ENCODE data around the gene RPUSD1.

DNA sequence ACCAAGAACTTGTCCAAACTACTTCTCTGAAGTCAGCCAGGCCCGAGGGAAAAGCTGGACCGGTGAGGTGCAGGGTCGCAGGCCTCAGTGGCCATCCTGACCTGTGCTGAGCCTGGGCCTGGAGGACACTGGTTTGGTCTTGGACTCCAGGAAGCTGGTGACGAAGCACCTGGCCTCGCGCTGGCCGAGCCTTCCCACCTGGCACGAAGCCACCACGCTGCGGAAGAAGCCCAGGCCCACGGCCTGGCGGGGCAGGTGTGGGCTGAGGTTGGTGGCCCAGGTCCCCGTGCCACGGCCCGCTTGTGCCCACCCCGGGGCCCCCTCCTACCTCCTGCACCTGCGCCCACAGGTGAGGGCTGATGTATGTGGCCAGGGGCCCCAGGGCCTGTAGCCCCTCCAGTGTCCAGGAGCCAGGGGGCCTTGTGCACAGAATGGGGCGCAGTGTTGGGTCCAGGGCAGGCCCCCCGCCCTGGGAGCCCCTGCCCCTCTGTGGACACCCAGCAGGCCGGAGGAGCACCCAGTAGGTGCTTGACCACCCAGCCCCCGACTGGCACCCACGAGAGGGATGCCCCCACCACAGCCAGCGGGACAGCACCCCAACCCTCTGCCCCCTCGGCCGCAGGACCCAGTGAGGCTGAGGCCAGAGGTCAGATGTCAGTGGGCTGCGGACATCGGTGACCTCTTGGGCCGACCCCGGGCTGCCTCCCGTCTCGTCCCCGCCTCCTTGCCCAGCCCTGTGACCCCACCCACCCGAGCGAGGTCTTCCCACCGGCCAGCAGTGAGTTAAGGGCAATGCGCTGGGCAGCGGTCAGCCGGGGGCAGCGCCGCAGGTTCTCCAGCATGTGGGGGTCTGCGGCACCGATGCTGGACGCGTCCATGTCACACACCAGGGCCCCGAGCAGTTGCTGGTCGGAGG is 13.8 kb downstream of the RPUSD1 start:
- TF ChIP-seq CTCF (IDR thresholded peaks at IDR 0.05; ENCODE audit: insufficient read depth, low read length, poor library complexity, severe bottlenecking) (no peak), EZH2phosphoT487 (conservative IDR thresholded peaks at IDR 0.05; ENCODE audit: low read length) (no peak)
